NCI-H2196 (cell line): ENCODE results near the gene MEOX2.

Source experiments
- DNase-seq: peaks from one replicate; lab custom pipeline; 2025; ENCODE audit not compliant: unreplicated experiment; lab: John Stamatoyannopoulos, UW

The MEOX2 gene

DNA sequence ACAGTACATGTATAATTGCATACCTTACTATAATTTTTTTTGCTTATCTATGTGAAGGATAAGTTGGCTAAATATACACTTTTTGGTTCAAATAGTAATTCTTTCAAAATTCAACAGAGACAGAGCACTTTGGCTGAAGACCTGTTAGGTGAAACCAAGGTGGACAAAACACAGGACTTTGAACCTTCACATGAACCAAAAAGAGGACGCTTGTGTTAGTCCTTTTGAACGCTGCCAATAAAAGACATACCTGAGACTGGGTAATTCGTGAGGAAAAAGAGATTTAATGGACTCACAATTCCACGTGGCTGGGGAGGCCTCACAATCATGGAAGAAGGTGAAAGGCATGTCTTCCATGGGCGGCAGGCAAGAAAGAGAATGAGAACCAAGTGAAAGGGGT is 120.0 kb downstream of the MEOX2 start:
- DNase-seq: no peak

DNA sequence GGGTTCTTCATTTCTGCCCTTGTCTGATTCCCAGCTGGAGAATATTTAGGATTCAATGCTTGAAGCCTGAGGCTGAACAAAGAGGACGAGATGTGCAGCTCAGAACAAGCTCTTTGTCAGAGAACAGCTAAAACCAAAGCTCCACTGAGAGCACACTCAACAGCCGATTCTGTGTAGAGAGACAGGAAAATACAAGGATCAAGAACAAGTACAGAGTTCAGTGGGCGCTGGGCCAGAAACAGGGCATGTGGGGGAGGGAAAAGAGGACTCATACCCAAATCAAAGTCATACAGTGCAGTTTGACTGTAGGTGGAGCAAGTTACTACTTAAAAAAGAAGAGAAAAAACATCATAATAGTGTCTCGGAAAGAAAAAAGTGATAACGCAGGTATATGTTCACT is 124.6 kb downstream of the MEOX2 start, which contains the start of gene AGMO:
Gene AGMO, minus strand, starts transcription at position 181 of the 400 bp plus-strand sequence.
- no peak for DNase-seq
